Dedifferentiated amniotic fluid mesenchymal stem cell (primary cell): ENCODE data around the gene GBP2.
"Not testable (repeated sequence)": the region's sequence is repeated elsewhere in the genome, so short reads cannot be mapped to it uniquely, and the experiment has no call there.

Experiments
- DNase-seq: peaks from one replicate; pipeline ENCODE4 v3.0.0-alpha.2; 2016; ENCODE audit errors: extremely low spot score

The GBP2 gene

GRCh38 chr1:89125913-89126580 lies at the start of gene GBP2:
Gene GBP2 (minus strand): TSS chr1:89126114. CDS start chr1:89121966, 4,148 bp downstream.
- DNase-seq = peak; percentile 84

DNA sequence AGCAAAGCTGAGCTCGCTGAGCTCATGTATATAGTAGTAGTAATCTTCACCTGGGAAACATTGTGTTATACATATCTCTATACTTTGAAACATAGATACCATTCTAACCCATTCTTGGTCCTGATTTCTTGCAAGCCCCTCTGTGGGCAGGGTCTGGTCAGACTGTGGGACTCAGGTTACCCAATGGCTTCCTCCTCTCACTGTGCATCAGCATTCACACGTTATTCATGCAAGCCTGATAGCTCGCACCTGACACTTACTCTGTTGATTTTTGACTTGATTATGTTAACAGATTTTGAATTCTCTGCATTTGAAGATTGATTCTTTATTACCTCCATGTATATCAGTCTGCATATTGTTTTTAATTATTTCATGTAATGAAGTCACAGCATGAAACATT lies 48.6 kb upstream of the GBP2 start:
- no peak for DNase-seq

- no peak for DNase-seq
These were observed 46.7 kb upstream of the GBP2 start for GRCh38 chr1:89172468-89173143.

DNA sequence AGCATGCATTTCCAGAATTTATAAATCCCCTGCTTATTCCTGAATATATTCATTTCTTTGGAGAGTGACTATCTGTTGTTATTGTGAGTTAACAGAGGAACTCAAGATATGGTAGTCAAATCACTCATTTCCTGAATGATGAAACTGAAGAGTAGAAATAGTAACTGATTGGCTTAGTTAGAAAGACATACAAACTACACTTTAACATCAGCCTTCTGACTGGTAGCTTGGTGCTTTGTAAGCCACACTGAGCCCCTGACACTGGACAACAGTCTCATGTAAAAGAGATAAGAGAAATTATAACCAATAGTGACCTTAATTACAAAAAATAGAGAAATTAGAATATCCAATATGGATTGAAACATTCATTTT lies 45.1 kb upstream of the GBP2 start:
- no peak for DNase-seq

DNA sequence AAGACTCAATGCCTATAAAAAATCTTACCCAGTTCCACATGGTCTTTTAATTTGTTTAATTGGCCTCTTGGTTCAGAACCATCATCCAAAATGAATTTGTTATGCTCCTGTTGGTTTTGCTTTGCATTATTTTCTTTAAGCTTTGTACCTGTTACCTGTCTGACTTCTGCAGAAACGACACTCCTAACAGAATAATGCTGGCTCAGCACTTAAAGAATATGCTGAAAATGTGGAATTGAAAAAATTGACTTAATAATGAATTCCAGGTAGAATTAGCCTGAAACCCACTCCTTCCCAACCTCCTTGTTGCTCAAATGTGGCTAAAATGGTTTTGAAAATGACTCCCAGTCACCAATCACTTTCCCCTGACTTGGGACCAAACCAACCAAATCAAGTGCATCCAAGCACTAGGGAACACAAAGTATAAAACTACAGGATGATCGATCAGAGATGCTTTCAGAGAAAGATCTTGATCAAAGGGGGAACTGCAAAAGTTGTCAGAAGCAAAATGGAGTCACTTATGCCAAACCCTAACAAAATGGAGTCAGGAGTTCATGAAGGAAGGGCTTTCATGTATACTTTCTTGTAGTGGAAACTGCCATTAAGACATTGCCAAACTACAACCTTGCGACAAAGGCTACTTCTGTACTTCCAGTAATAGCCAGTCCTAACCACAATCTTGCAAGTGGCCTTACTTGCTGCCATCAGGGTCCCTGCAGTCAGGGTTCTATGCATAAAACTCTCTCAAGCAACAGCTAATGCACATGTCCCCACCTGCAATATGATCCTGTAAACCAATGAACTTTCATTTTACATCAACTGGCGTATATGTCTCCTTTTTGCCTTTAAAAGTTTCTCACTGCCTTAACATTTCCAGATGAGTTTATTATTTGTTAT lies 44.5 kb upstream of the GBP2 start:
- no peak for DNase-seq

GRCh38 chr1:89169166-89169565 lies 43.3 kb upstream of the GBP2 start:
- no peak for DNase-seq

- no peak for DNase-seq
These were observed 41.8 kb upstream of the GBP2 start for GRCh38 chr1:89167590-89168230.

DNA sequence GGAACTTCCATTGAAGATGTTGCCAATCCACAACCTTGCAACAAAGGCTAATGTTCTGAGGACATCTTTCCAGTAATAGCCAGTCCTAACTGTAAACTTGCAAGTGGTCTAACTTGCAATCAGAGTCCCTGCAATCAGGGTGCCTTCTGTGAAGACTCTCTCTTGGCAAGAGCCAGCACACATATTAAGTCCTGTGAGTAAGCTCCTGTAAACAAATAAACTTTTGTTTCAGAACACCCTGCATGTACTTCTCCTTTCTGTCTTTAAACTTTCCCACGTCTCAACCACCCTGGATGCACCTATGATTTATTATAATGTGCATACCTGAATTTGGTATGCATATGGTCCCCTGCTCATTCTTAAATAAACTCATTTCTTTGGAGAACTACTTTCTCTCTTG lies 40.8 kb upstream of the GBP2 start:
- DNase-seq = no peak

DNA sequence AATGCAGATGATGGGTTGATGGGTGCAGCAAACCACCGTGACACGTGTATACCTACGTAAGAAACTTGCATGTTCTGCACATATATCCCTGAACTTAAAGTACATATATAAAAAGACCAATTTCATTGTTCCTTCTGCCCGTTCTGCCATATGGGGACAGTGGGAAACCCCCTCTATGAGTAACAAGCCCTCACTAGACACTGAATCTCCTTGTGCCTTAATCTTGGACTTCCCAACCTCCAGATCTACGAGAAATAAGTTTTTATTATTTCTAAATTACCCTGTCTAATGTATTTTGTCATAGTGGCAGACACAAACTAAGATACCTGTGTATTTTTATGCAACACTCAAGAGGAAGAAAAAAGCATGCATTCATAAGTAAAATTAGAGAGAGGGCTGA lies 39.9 kb upstream of the GBP2 start:
- DNase-seq = no peak

DNA sequence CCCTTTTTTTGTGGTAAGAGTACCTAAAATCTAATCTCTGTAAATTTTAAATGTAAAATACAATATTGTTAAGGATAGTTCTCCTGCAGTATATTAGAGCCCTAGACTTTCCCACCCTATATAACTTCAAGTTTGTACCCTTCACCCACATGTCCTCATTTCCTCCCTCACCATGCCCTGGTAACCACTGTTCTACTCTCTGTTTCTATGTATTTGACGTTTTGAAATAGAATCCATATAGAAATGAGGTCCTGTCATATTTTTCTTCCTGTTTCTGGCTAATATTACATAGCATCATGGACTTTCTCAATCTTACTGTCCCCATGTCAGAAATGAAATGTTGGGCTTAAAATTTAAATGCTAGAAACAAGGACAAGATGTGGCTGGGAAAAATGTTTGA lies 25.1 kb upstream of the GBP2 start:
- DNase-seq = no peak

- no peak for DNase-seq
These were observed 24.1 kb upstream of the GBP2 start for GRCh38 chr1:89149976-89150375.

GRCh38 chr1:89149229-89149628 lies 23.3 kb upstream of the GBP2 start:
- no peak for DNase-seq

GRCh38 chr1:89147678-89148658 lies 22.1 kb upstream of the GBP2 start:
- DNase-seq = no peak

GRCh38 chr1:89146721-89147120 lies 20.8 kb upstream of the GBP2 start:
- DNase-seq = no peak

- no peak for DNase-seq
These were observed 17.6 kb upstream of the GBP2 start for GRCh38 chr1:89143484-89143883.

DNA sequence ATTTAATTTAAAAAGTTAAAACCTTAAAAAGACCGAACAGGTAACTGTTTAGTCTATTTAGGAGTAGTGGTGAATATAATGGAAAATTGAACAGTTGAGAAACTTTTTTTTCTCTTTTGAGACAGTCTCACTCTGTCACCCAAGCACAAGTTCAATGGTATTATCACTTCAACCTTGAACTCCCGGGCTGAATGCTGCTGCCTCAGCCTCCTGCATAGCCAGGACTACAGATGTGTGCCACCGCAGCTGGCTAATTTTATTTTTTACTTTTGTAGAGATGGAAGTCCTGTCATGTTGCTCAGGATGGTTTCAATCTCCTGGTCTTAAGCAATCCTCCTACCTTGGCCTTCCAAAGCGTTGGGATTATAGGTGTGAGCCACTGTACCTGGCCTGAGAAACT lies 16.2 kb upstream of the GBP2 start:
- DNase-seq = no peak

GRCh38 chr1:89133747-89134146 lies 7.8 kb upstream of the GBP2 start:
- DNase-seq = no peak

- DNase-seq = no peak
These were observed 4.8 kb upstream of the GBP2 start for GRCh38 chr1:89130716-89131115.

DNA sequence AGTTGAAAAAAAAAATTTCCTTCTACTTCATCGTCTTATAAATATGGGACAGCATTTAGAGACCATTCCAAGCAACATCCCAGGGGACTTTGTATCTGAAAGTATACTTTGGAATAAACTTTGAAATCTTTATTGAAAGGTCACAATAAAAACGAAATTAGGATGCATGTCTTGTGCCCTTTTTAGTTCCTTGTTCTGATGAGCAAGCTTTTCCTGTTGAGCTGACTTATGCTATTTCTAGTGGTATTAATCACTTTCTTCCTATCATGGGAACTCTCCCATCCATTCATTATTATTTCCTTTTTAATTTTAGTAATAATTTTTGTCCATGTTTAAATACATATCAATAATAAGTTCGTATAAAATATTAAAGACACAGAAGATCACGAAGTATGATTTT lies 4.0 kb upstream of the GBP2 start:
- DNase-seq = no peak

- not testable (repeated sequence) for DNase-seq
These were observed 2.1 kb upstream of the GBP2 start for GRCh38 chr1:89128003-89128458.
